Ectodermal cell (in vitro differentiated cells): ENCODE measurements around the gene GEMIN2.
"Not testable (repeated sequence)": the region's sequence is repeated elsewhere in the genome, so short reads cannot be mapped to it uniquely, and the experiment has no call there.

Source experiments
- H3K27ac ChIP-seq: 2 replicates; pipeline ENCODE4 v1.7.0; 2013; ENCODE audit warnings: mild to moderate bottlenecking, low read depth, low read length; ENCODE audit not compliant: insufficient read depth, poor library complexity, severe bottlenecking
- H3K27me3 ChIP-seq: 2 replicates; pipeline ENCODE4 v1.7.0; 2013; ENCODE audit warnings: mild to moderate bottlenecking, low read length; ENCODE audit not compliant: insufficient read depth, control insufficient read depth, poor library complexity, severe bottlenecking
- H3K36me3 ChIP-seq: one replicate; pipeline ENCODE4 v1.7.0; 2013; ENCODE audit warnings: low read length; ENCODE audit not compliant: control insufficient read depth, insufficient read depth
- H3K4me1 ChIP-seq: one replicate; pipeline ENCODE4 v1.7.0; 2013; ENCODE audit warnings: low read length; ENCODE audit not compliant: control insufficient read depth, insufficient read depth
- H3K4me3 ChIP-seq: 2 replicates; pipeline ENCODE4 v1.7.0; 2013; ENCODE audit warnings: low read depth, low read length, control low read depth; ENCODE audit not compliant: insufficient read depth
- H3K9me3 ChIP-seq: 2 replicates; pipeline ENCODE4 v1.7.0; 2013; ENCODE audit warnings: mild to moderate bottlenecking, low read length, moderate library complexity; ENCODE audit not compliant: control insufficient read depth
- WGBS, 2 experiments: methylation state at CpG; one replicate each; pipeline ENCODE4 v1.1.7; 2013; ENCODE audit warnings: missing lambda C conversion rate in 2 of 2; 5-methylcytosine and 5-hydroxymethylcytosine counted together

The GEMIN2 gene

GRCh38 chr14:39154594-39155189 lies 40.6 kb downstream of the GEMIN2 start:
- no peak overlapping the region for H3K4me3 ChIP-seq
- peaks cover 21% of the 10 kb centered on the region for H3K36me3 ChIP-seq
- no peaks in the 10 kb centered on the region for H3K27me3 ChIP-seq
- no peaks in the 10 kb centered on the region for H3K4me1 ChIP-seq
- no peak overlapping the region for H3K27ac ChIP-seq
- H3K9me3 ChIP-seq = no peaks in the 10 kb centered on the region
- WGBS, 2 experiments = 97 to 99% methylated on average over 8 to 9 of the region's 9 CpGs

GRCh38 chr14:39157491-39157890 lies 43.4 kb downstream of the GEMIN2 start:
- 94 to 95% methylated on average over 6 of the region's 6 CpGs for WGBS, 2 experiments

GRCh38 chr14:39158222-39158858 lies 44.2 kb downstream of the GEMIN2 start:
- H3K4me1 ChIP-seq = no peaks in the 10 kb centered on the region
- no peak overlapping the region for H3K4me3 ChIP-seq
- H3K27me3 ChIP-seq = no peaks in the 10 kb centered on the region
- 92 to 94% methylated on average over 5 of the region's 6 CpGs for WGBS, 2 experiments
- H3K36me3 ChIP-seq = peaks cover 23% of the 10 kb centered on the region
- H3K9me3 ChIP-seq = no peaks in the 10 kb centered on the region
- no peak overlapping the region for H3K27ac ChIP-seq

More at GRCh38 chr14:39157491-39157890, 43.4 kb downstream of the GEMIN2 start:
- Histone ChIP-seq H3K9me3 (no peaks in the 10 kb centered on the region), H3K27ac (no peak overlapping the region), H3K4me1 (no peaks in the 10 kb centered on the region), H3K4me3 (no peak overlapping the region), H3K27me3 (no peaks in the 10 kb centered on the region), H3K36me3 (peaks cover 25% of the 10 kb centered on the region)

GRCh38 chr14:39160494-39160893 lies 46.4 kb downstream of the GEMIN2 start:
- Histone ChIP-seq H3K4me1 (no peaks in the 10 kb centered on the region), H3K9me3 (no peaks in the 10 kb centered on the region), H3K27ac (no peak overlapping the region), H3K27me3 (no peaks in the 10 kb centered on the region), H3K4me3 (no peak overlapping the region), H3K36me3 (peaks cover 14% of the 10 kb centered on the region)
- WGBS, 2 experiments = no CpG with 5 or more reads among the region's 1 CpG

- not testable (repeated sequence) for H3K9me3 ChIP-seq, H3K36me3 ChIP-seq, H3K27me3 ChIP-seq, H3K4me3 ChIP-seq, H3K27ac ChIP-seq
- H3K4me1 ChIP-seq = peaks cover 12% of the 10 kb centered on the region
- 94 to 95% methylated on average over 10 of the region's 10 CpGs for WGBS, 2 experiments
Measured at GRCh38 chr14:39167797-39168320, 53.7 kb downstream of the GEMIN2 start.

GRCh38 chr14:39168591-39168990 lies 54.5 kb downstream of the GEMIN2 start:
- no peak overlapping the region for H3K27ac ChIP-seq
- no peaks in the 10 kb centered on the region for H3K9me3 ChIP-seq
- H3K27me3 ChIP-seq = no peaks in the 10 kb centered on the region
- H3K36me3 ChIP-seq = no peaks in the 10 kb centered on the region
- peak overlapping the region; percentile 96 for H3K4me3 ChIP-seq
- H3K4me1 ChIP-seq = peaks cover 12% of the 10 kb centered on the region
- 88 to 94% methylated on average over 4 of the region's 4 CpGs for WGBS, 2 experiments

- Histone ChIP-seq H3K36me3 (no peaks in the 10 kb centered on the region), H3K9me3 (no peaks in the 10 kb centered on the region), H3K27ac (peak overlapping the region; percentile 96), H3K4me3 (peak overlapping the region; percentile 96), H3K4me1 (peaks cover 12% of the 10 kb centered on the region), H3K27me3 (no peaks in the 10 kb centered on the region)
- WGBS, 2 experiments = 2 to 3% methylated on average over 7 of the region's 7 CpGs
Measured at GRCh38 chr14:39169541-39169900, 55.4 kb downstream of the GEMIN2 start.

- Histone ChIP-seq H3K27ac (no peak overlapping the region), H3K27me3 (no peaks in the 10 kb centered on the region), H3K36me3 (peaks cover 16% of the 10 kb centered on the region), H3K9me3 (no peaks in the 10 kb centered on the region), H3K4me1 (peaks cover 24% of the 10 kb centered on the region), H3K4me3 (no peak overlapping the region)
- WGBS, 2 experiments = 94 to 96% methylated on average over 3 of the region's 3 CpGs
Measured at GRCh38 chr14:39173198-39173597, 59.1 kb downstream of the GEMIN2 start.

GRCh38 chr14:39174560-39175444 lies 60.7 kb downstream of the GEMIN2 start, which contains the start of gene PNN:
TSS of gene PNN (plus strand) at chr14:39175254. CDS start at chr14:39175280, 26 bp downstream.
- Histone ChIP-seq H3K4me1 (peaks cover 16% of the 10 kb centered on the region), H3K36me3 (peaks cover 30% of the 10 kb centered on the region), H3K27me3 (no peaks in the 10 kb centered on the region), H3K4me3 (peak within 1 kb of the TSS; percentile 86), H3K27ac (peak within 1 kb of the TSS; percentile 83), H3K9me3 (no peaks in the 10 kb centered on the region)
- WGBS, 2 experiments = 8% methylated on average over 56 of the region's 56 CpGs
